Activated gamma-delta T cell (primary cell): Measurements from ENCODE around the gene ALPG.

Source experiments
- DNase-seq: peaks from one replicate; lab custom pipeline; 2025; lab: John Stamatoyannopoulos, UW

Gene ALPG

DNA sequence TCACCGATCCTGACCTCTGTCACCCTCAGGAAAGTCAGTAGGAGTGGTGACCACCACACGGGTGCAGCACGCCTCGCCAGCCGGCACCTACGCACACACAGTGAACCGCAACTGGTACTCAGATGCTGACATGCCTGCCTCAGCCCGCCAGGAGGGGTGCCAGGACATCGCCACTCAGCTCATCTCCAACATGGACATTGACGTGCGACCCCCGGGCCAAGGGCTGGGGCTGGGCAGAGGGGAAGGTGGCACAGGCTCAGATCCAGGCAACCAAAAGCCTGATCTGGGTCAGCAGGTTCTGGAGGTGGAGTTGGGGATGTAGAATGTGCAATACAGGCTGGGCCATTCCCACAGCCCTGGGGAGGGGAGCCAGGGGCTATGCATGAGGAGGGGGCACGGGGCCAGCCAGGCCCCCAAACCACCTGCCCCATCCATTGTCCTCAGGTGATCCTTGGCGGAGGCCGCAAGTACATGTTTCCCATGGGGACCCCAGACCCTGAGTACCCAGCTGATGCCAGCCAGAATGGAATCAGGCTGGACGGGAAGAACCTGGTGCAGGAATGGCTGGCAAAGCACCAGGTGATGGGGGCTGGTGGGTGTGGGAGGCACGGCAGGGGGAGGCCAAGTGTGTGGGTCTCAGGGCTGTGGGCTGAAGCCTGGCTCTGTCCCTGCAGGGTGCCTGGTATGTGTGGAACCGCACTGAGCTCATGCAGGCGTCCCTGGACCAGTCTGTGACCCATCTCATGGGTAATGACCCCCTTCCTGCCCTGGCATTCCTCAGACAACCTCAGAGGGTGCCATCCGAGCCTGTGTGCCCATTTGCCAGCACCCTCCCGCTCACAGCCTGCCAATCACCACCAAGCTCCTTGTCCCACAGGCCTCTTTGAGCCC is 50.7 kb downstream of the ALPG start:
- no peak for DNase-seq

DNA sequence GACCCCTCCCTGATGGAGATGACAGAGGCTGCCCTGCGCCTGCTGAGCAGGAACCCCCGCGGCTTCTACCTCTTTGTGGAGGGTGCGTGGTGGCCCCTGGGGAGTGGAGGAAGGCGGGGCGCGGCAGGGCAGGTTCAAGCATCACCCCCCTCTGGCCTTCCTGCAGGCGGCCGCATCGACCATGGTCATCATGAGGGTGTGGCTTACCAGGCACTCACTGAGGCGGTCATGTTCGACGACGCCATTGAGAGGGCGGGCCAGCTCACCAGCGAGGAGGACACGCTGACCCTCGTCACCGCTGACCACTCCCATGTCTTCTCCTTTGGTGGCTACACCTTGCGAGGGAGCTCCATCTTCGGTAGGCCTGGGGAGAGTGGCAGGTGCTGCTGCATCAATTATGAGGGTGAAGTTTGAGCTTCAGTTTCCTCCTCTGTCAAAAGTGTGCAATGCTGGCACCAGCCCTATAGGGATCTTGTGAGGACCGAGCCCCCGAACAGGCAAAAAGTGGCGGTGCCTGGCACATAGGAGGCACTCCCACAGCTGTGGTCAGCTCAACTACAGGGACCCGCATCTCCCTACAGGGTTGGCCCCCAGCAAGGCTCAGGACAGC is 51.5 kb downstream of the ALPG start:
- DNase-seq, result no peak

DNA sequence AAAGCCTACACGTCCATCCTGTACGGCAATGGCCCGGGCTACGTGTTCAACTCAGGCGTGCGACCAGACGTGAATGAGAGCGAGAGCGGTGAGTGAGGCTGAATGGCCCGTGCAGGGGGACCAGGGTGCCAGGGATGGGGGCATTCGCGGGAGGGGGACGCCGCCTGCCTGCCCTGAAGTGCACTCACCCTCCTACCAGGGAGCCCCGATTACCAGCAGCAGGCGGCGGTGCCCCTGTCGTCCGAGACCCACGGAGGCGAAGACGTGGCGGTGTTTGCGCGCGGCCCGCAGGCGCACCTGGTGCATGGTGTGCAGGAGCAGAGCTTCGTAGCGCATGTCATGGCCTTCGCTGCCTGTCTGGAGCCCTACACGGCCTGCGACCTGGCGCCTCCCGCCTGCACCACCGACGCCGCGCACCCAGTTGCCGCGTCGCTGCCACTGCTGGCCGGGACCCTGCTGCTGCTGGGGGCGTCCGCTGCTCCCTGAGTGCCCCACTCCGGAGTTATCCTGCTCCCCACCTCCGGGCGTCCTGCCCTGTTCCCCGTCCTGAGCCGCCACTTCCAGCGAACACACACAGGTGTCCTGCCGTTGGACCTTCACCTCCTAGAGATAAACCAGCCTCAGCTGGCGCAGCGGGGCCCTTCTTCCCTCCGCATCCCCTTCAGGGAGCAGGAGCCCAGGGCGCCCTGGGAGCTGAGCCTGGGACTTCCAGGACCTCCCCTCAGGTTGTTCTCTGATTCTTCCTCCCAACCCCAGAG is 52.2 kb downstream of the ALPG start:
- DNase-seq, result no peak

DNA sequence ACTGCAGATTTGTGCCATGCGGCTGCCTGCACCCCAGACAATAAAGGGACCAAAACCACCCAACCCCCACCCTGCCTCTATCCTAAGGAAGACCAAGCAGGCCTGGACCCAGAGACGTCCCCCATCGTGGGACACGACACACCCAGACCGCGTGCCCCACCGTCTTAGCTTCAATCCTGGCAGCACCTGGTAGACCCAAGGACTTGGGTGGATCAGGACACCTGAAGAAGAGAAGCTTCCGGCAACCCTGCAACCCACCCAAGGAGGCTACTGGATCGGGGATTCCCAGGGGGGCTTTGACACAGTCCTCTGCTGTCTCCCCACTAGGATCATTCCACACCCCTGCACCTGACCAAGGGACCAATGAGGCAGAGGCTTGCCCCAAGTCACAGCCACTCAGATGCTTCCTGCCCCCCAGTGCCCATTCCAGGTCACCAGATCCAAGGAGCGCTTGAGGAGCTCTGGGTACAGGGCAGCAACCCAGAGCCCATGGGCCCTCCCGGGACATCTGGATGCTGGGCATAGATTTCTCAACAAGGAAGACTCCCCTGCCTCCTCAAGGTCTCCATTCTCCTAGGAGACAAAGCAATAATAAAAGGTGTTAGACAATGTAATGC is 52.9 kb downstream of the ALPG start:
- no peak for DNase-seq

DNA sequence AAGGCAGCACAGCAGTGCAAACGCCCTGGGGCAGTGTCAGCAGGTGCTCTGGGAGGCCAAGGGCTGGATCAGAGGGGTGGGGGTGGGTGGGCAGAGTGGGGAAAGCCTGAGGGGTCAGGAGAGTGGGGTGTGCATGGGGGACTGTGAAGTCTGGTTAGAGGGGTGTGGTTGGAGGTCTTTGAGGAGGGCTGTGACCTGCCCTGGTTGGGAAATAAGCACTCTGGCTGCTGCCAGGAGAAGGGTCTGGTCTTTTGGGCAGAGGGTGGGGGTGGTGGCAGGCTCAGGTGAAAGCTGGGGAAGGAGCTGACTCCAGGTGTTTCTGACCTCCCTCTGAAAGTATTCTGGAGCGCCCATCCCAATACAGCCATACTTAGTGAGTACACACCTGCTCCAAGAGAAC is 53.5 kb downstream of the ALPG start:
- no peak for DNase-seq
